Astrocyte (in vitro differentiated cells and primary cell): ENCODE data around the gene F13A1.

ENCODE experiments used
- CTCF ChIP-seq: IDR thresholded peaks from 2 replicates; pipeline ENCODE4 v1.5.1; 2011; ENCODE audit warnings: low read depth, mild to moderate bottlenecking, inconsistent platforms, low read length, moderate library complexity; ENCODE audit not compliant: insufficient read depth
- EZH2 ChIP-seq: IDR thresholded peaks from 2 replicates; pipeline ENCODE4 v1.6.1; 2012; ENCODE audit warnings: mild to moderate bottlenecking, low read length, inconsistent platforms; ENCODE audit not compliant: insufficient read depth

- TF ChIP-seq CTCF (no peak), EZH2 (no peak)
These were observed 75.8 kb downstream of the F13A1 start for GRCh38 chr6:6244624-6245023.
